ENCODE results near the gene TSPOAP1. TPM values are rescaled to one million over a fixed set of nuclear protein-coding genes. Genes with fewer than 3 reads are reported as not detected.

TSPOAP1 gene
- total RNA-seq, 1 experiment from 2014 or later = 6.0 TPM

DNA sequence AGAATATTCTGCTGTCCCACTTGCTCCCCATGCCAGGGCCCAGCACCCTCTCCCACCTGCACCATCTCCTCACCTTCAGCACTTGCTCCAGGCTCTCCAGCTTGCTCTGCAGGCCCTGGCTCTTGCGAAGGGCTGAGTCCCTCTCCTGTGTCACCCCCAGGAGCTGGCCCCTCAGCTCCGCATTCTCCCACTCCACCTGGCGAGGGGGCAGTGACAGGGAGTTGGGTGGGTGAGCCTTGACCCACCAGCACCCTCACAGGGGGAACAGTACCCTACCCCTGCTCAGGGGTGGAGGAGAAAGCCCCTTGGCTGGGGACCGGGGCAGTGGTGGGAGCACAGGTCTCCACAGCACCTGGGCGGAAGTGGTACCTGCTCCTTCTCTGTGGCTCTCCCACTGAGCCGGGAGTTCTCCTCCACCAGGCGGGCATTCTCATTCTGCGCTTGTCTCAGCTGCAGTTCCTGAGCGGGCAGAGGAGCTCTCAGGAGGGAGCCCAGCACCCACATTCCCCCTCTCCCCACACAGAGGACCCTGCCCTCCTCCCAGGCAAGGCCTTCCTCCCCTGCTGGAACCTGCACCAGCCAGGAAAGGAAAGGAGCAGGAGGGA is 5.9 kb downstream of the TSPOAP1 start:
- CTCF ChIA-PET = interaction anchor here (1.7 kb wide), 1 partner anchor 95 kb away, joined by 10 read pairs; the partner anchor contains the start of gene RNF43
- DNase-seq = no peak
- no peaks in the 10 kb centered on the region for H3K36me3 ChIP-seq (ENCODE audit: control insufficient read depth, insufficient read depth, low read length)
- H3K9me3 ChIP-seq = no peaks in the 10 kb centered on the region
- intact Hi-C loops (cut with micrococcal nuclease; ENCODE audit: unreplicated experiment) = no loop called here
- Mint-ChIP-seq H3K27me3 (ENCODE audit: insufficient read depth, unreplicated experiment) (no peaks in the 10 kb centered on the region), H3K4me3 (ENCODE audit: unreplicated experiment) (no peak overlapping the region), H3K4me1 (ENCODE audit: low read depth, unreplicated experiment) (peaks cover 12% of the 10 kb centered on the region), H3K9me3 (ENCODE audit: unreplicated experiment) (no peaks in the 10 kb centered on the region), H3K36me3 (ENCODE audit: insufficient read depth, unreplicated experiment) (no peaks in the 10 kb centered on the region), H3K27ac (ENCODE audit: unreplicated experiment) (no peak overlapping the region)
- no peak for TF ChIP-seq CTCF (IDR thresholded peaks at IDR 0.05; ENCODE audit: insufficient read depth in 1 of 2, low read depth in 1 of 2, low read length in 1 of 2, severe bottlenecking in 1 of 2, unreplicated experiment in 1 of 2)
- H3K4me3 ChIP-seq (ENCODE audit: low read depth, low read length) = no peak overlapping the region
- BruUV-seq (replicated peaks) = no TSS peak
- peaks cover 7% of the 10 kb centered on the region for H3K4me1 ChIP-seq
- H3K27me3 ChIP-seq (replicated peaks; ENCODE audit: control insufficient read depth, insufficient read depth, low read length) = no peaks in the 10 kb centered on the region
- POLR2A ChIA-PET = no interaction called here

DNA sequence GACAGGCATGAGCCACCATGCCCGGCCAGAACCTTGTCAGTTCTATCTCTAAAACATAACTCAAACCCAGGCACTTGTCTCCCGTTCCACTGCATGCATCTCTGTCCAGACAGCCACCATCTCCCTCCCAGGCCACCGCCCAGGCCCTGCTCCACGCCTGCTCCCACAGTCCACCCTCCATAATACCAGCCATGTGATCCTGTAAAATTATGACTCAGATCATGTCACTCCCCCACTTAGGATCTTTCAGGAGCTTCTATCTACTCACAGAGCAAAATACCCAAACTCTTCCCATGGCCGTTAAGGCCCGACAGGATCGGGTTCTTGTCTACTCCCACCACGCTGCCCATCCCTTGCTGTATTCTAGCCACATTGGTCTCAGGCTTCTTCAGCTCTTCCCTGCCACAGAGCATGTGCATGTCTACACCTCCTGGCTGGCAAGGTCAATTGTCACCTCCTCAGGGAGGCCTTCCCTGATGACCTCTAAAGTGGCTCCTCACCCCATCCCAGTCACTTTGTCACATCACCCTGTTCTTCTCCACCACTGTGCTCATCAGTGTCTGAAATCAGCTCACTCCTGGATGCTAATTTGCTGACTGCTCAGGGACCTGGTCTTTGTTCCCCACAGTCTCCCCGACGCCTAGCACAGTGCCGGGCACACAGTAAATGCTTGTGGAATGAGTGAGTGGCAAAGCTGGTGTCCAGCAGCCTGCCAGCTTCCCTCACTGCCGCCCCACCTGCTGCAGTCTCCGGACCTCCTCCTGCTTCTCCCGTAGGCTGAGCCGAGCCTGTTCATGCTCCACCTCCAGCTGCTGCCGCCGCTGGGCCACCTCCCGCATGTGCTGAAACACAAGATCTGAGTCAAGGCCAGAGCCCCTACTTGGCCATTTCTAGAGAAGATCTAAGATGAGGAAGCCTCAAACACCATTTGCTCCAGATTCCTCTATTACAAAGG is 6.7 kb downstream of the TSPOAP1 start:
- Mint-ChIP-seq H3K4me3 (ENCODE audit: unreplicated experiment) (no peak overlapping the region), H3K27ac (ENCODE audit: unreplicated experiment) (peak overlapping the region; percentile 44), H3K27me3 (ENCODE audit: insufficient read depth, unreplicated experiment) (no peaks in the 10 kb centered on the region), H3K4me1 (ENCODE audit: low read depth, unreplicated experiment) (peaks cover 19% of the 10 kb centered on the region), H3K9me3 (ENCODE audit: unreplicated experiment) (no peaks in the 10 kb centered on the region), H3K36me3 (ENCODE audit: insufficient read depth, unreplicated experiment) (no peaks in the 10 kb centered on the region)
- no peaks in the 10 kb centered on the region for H3K27me3 ChIP-seq (replicated peaks; ENCODE audit: control insufficient read depth, insufficient read depth, low read length)
- CTCF ChIA-PET = interaction anchor here (1.7 kb wide), 1 partner anchor 96 kb away, joined by 10 read pairs; the partner anchor contains the start of gene RNF43
- BruUV-seq (replicated peaks) = no TSS peak
- H3K9me3 ChIP-seq = no peaks in the 10 kb centered on the region
- no peak overlapping the region for H3K4me3 ChIP-seq (ENCODE audit: low read depth, low read length)
- H3K4me1 ChIP-seq = peaks cover 10% of the 10 kb centered on the region
- DNase-seq = no peak
- intact Hi-C loops (cut with micrococcal nuclease; ENCODE audit: unreplicated experiment) = no loop called here
- TF ChIP-seq CTCF (IDR thresholded peaks at IDR 0.05; ENCODE audit: insufficient read depth in 1 of 2, low read depth in 1 of 2, low read length in 1 of 2, severe bottlenecking in 1 of 2, unreplicated experiment in 1 of 2) = no peak
- POLR2A ChIA-PET = no interaction called here
- H3K36me3 ChIP-seq (ENCODE audit: control insufficient read depth, insufficient read depth, low read length) = no peaks in the 10 kb centered on the region

- ChIA-PET CTCF (no interaction called here), POLR2A (no interaction called here)
- DNase-seq = no peak
- Histone ChIP-seq H3K4me1 (peaks cover 10% of the 10 kb centered on the region), H3K27me3 (replicated peaks; ENCODE audit: control insufficient read depth, insufficient read depth, low read length) (no peaks in the 10 kb centered on the region), H3K9me3 (no peaks in the 10 kb centered on the region), H3K36me3 (ENCODE audit: control insufficient read depth, insufficient read depth, low read length) (no peaks in the 10 kb centered on the region), H3K4me3 (ENCODE audit: low read depth, low read length) (no peak overlapping the region)
- BruUV-seq (replicated peaks) = no TSS peak
- no peaks in the 10 kb centered on the region for H3K9me3 Mint-ChIP-seq (ENCODE audit: unreplicated experiment)
- H3K27me3 Mint-ChIP-seq (ENCODE audit: insufficient read depth, unreplicated experiment) = no peaks in the 10 kb centered on the region
- peaks cover 12% of the 10 kb centered on the region for H3K4me1 Mint-ChIP-seq (ENCODE audit: low read depth, unreplicated experiment)
- no peaks in the 10 kb centered on the region for H3K36me3 Mint-ChIP-seq (ENCODE audit: insufficient read depth, unreplicated experiment)
- no peak overlapping the region for H3K4me3 Mint-ChIP-seq (ENCODE audit: unreplicated experiment)
- no peak overlapping the region for H3K27ac Mint-ChIP-seq (ENCODE audit: unreplicated experiment)
- intact Hi-C loops (cut with micrococcal nuclease; ENCODE audit: unreplicated experiment) = no loop called here
- no peak for TF ChIP-seq CTCF (IDR thresholded peaks at IDR 0.05; ENCODE audit: insufficient read depth in 1 of 2, low read depth in 1 of 2, low read length in 1 of 2, severe bottlenecking in 1 of 2, unreplicated experiment in 1 of 2)
These were observed 7.8 kb downstream of the TSPOAP1 start for GRCh38 chr17:58320570-58321323.
